COLO829 (cell line): ENCODE data around the gene RTTN.
"Not testable (repeated sequence)": the region's sequence is repeated elsewhere in the genome, so short reads cannot be mapped to it uniquely, and the experiment has no call there.

Experiments used
- DNase-seq: peaks from one replicate; pipeline ENCODE4 v3.0.0; 2012; ENCODE audit warnings: low spot score

RTTN gene

DNA sequence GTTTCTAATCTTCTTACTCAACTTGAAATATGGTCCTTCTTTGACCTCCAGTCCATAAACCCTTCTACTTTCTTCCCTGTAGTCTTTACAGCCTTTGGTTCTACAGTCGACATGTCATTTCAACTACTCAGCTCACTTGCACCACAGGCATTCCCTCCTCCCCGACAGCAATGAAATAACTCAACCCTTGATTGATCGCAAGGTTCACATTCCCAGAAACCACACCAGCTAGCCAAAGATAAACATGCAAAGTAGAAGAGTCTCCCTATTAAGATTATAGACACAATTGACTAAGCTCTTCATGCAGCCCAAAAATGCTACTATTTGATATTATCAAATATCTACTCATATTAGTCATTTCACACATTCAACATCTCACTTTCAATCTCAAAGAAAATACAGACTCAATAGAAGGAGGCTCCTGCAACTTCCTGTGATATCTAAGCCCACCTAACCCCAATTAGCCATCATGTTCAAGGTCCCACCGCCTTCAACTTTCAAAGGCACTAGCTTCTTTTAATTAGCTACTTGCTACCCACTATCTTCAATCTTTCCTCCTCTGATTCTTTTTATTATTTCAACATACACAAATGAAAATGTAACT is 50.8 kb downstream of the RTTN start:
- no peak for DNase-seq

DNA sequence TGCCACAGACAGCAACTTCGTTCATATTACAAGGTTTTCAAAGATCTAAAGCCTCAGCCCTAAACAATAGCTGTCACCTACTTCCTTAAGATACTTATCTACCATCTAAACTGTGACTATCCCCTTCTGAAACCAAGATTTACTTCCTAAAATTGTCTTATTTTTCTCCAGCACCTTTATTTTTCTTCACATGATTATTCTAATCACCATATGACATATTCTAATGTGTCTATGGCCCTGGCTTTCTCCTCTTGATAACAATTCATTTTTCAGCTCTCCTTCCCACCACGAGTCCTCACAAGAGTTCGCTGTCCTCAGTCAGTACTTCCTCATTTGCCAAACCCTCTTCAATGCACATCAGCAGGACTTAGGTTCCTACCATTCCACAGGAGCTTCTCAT is 53.9 kb downstream of the RTTN start:
- DNase-seq, result no peak

DNA sequence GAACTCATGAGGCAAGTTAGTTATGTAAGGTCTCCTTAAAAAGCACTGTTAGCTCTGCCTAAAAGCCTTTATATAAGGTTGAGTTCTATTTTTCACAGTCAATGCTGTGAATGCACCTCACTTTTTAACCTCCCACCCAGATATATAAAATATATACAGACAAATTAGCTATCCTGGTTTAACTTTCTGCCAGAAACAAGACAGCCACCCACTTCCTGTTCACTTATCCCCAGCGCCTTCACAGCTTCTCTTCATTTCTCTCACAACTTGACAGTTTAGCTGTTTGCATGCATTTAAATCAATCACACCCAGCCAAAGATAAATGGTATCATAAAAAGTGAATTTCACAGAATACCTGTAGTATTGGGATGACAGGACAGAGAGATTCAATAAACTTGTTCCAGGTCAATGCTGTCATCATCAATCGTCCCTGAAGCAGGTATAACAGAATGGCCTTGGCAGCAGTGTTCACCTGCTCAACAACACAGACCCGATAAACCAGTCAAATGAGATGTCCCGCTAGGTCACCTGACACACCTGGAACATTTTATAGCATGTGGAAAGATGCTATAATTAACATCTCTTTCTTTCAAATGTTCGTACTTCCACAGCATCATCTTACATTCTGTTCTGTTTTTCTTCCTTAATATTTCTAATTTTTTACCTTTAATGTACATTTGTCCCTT is 55.7 kb downstream of the RTTN start:
- DNase-seq, result no peak

DNA sequence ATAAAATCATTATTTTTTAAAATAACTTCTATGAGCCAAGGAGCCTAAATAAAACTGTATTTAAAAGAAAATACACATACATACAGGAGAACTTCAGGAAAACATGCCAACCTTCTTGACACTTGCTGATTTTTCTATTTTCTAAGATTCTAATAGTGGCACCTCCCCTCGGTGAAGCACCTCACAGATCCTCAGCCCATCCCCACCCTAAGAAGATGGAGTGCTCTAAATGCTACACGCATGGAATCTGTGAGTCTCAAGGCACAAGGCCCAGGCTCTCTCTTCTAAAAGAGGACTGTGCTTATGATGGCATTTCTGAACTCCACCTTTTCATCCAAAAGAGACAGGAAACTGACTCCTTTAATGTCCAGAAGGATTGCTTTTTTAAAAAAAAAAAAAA is 56.3 kb downstream of the RTTN start:
- no peak for DNase-seq

- DNase-seq, result no peak
These were observed 57.2 kb downstream of the RTTN start for GRCh38 chr18:70148039-70148938.

DNA sequence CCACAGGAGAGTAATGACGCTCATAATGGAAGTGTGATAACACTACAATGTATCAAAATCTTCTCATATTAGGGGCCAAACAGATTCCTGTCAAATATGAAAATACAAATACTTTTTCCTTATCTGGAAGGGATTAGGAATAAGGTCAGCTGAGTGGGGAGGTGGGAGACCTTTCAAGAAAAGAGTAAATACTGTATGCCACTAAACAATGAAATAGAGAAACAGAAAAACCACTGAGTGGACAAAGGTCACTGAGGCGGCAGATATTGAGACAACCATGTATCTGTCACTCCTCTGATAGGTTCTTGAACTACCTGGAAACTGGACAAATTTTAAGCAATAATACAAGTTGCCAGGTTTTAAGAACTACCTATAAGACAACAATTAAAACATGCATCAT is 59.3 kb downstream of the RTTN start:
- no peak for DNase-seq

DNA sequence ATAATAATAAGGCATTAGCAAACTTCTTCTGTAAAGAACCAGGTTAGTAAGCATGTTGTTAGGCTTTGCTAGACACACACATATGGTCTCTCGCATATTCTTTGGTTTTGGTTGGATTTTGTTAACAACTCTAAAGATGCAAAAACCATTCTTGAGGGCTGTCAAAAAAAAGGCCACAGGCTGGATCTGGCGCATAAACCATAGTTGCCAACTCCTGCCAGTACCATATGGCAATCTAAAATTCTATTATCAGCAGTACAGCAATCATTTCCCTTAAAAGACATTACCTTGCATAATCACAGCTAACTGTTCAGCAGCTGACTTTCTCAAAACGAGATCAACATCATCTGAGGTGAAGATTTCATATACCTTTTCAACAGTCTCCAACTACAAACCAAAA is 63.5 kb downstream of the RTTN start:
- DNase-seq, result no peak

- no peak for DNase-seq
These were observed 66.3 kb downstream of the RTTN start for GRCh38 chr18:70139138-70139537.

GRCh38 chr18:70135604-70136003 is 69.9 kb downstream of the RTTN start:
- no peak for DNase-seq

DNA sequence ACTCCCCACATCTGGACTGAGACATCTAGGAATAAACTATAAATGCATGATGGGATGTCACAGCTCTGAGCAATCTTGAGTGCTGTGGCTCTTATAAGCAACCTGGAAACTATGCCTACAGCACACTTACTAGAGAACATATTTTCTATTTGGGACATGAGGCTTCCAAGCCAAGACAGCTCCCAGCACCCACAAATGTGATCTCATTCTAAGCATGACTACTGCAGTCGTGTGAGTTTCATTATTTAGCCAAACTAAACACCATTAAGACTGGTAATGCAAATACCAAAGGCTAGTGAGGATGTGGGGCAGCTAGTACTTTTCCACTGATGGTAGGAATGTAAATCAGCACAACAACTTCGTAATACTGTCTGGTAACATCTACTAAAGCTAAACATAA is 72.5 kb downstream of the RTTN start:
- no peak for DNase-seq

GRCh38 chr18:70128271-70128670 is 77.2 kb downstream of the RTTN start:
- DNase-seq, result no peak

GRCh38 chr18:70127359-70127758 is 78.1 kb downstream of the RTTN start:
- DNase-seq, result no peak

DNA sequence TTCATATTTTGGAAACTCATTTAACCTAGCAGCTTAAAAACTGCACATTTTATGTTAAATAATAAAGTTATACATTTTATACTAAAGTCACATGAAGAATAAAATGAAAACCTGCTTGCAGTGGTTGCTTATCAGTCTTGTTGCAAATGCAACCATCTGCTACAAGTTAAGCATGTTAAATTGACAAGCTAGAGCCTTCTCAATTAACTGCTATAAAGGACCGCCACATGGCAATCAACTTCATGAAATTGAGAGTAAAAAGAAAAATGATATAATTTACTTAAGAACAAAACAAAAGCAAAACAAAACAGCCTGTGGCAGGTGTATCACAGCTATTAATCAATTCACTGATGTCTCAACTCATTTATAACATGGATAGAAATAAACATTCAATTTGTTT is 78.7 kb downstream of the RTTN start:
- no peak for DNase-seq

- DNase-seq, result no peak
These were observed 81.3 kb downstream of the RTTN start for GRCh38 chr18:70124139-70124538.

DNA sequence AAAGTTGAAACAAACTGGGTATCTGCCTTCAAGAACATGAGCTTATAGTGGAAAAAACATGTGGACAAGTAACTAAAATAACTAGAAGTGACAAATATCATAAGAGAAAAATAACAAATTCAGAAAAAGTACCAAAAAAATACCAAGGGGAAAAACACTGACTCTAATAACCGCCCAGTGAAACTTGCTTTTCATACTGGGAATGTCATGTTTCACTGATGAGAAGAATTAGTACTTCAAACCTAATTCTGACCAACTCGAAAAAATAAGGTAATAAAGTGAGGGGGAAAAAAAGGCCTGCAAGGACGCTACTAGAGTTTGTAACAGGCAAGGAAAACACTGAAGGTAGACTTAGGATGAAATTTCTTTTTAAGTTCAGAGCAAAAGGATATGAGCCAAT is 83.6 kb downstream of the RTTN start:
- DNase-seq, result no peak

DNA sequence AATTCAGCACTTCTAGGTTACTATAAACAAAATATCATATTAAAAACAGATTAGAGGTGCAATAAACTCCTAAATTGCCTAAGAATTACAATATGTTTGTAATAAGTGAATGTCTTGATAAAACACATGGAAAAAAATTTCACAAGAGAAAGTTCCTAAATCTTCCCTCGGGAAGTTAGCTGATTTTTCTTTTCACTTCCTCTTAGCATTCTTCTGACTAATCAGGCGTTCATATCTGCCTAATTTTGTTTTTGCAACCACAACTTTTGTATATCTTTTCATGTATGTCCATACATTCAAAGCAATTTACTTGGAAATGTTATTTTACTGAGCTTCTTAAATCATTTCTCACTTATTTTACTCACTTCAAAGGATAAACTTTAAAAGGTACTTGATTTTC is 88.5 kb downstream of the RTTN start:
- DNase-seq, result no peak

GRCh38 chr18:70113511-70113910 is 92.0 kb downstream of the RTTN start:
- no peak for DNase-seq

DNA sequence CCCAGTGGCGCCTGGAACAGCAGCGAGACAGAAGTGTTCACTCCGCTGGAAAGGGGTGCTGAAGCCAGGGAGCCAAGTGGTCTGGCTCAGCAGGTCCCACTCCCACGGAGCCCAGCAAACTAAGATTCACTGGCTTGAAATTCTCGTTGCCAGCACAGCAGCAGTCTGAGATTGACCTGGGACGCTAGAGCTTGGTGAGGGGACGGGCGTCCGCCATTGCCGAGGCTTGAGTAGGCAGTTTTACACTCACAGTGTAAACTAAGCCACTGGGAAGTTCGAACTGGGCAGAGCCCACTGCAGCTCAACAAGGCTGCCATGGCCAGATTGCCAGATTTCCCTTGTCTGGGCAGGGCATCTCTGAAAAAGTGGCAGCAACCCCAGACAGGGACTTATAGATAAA is 94.8 kb downstream of the RTTN start:
- DNase-seq, result no peak

DNA sequence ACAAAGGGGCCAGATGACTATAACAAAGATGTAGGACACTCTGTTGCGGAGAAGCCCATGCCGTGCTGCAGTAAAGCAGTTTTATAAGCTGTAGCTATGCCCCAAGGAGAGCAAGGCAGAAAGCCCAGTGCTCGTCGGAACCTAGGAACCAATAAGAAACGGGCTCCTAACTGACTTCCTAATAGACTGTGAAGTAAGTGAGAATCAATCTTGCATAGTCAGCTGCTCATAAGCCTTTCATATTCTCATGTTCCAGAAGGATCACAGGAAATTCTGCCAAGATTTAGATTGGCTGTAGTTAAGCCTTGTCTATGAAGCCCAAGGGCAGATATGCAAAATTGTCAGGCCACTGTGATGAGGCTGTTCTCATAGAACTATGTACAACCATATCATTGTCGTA is 98.4 kb downstream of the RTTN start:
- DNase-seq, result no peak

DNA sequence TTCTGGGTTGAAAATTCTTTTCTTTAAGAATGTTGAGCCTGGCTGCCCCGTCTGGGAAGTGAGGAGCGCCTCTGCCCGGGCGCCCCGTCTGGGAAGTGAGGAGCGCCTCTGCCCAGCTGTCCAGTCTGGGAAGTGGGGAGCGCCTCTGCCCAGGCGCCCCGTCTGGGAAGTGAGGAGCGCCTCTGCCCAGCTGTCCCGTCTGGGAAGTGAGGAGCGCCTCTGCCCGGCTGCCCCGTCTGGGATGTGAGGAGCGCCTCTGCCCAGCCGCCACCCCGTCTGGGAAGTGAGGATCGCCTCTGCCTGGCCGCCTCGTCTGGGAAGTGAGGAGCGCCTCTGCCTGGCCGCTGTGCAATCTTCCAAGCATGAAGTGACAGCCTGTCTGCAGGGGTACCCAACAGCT is 102.6 kb downstream of the RTTN start:
- DNase-seq, result not testable (repeated sequence)

GRCh38 chr18:70089858-70090257 is 115.6 kb downstream of the RTTN start:
- DNase-seq, result no peak

GRCh38 chr18:70086085-70086484 is 119.4 kb downstream of the RTTN start:
- DNase-seq, result no peak

DNA sequence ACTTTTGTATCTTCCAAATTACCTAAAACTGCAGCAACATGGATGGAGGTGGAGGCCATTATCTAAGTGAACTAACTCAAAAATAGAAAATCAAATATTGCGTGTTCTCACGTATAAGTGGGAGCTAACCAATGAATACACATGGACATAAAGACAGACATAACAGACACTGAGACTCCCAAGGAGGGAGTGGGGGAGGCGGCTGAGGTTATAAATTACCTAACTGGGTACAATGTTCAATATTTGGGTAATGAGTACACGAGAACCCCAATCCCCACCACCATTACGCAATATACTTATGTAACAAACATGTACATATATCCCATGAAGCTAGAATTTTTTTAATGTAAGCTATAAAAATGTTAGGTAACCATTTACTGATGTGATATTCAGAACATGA is 119.8 kb downstream of the RTTN start:
- no peak for DNase-seq
